Endothelial cell (in vitro differentiated cells): ENCODE results near the gene ZNF865. TPM values are rescaled to one million over a fixed set of nuclear protein-coding genes. Genes with fewer than 3 reads are reported as not detected.

ENCODE experiments used
- DNase-seq: peaks from one replicate; pipeline ENCODE4 v3.0.0; 2021; ENCODE audit warnings: low spot score
- H3K27ac Mint-ChIP-seq: one replicate; pipeline ENCODE4 v1.8.0; 2021; ENCODE audit warnings: mixed read lengths, inconsistent platforms; ENCODE audit not compliant: unreplicated experiment
- H3K27me3 Mint-ChIP-seq: one replicate; pipeline ENCODE4 v1.8.0; 2021; ENCODE audit warnings: mild to moderate bottlenecking, moderate library complexity, mixed read lengths, inconsistent platforms; ENCODE audit not compliant: unreplicated experiment
- H3K36me3 Mint-ChIP-seq: one replicate; pipeline ENCODE4 v1.8.0; 2021; ENCODE audit warnings: mild to moderate bottlenecking, low read depth, mixed read lengths, inconsistent platforms; ENCODE audit not compliant: unreplicated experiment
- H3K4me1 Mint-ChIP-seq: one replicate; pipeline ENCODE4 v1.8.0; 2021; ENCODE audit warnings: mild to moderate bottlenecking, mixed read lengths, inconsistent platforms; ENCODE audit not compliant: unreplicated experiment
- H3K4me3 Mint-ChIP-seq: one replicate; pipeline ENCODE4 v1.8.0; 2021; ENCODE audit warnings: mild to moderate bottlenecking, mixed read lengths, inconsistent platforms; ENCODE audit not compliant: unreplicated experiment
- H3K9me3 Mint-ChIP-seq: one replicate; pipeline ENCODE4 v1.8.0; 2021; ENCODE audit warnings: mixed read lengths, inconsistent platforms; ENCODE audit not compliant: unreplicated experiment
- total RNA-seq: library from RNA; stranded (reverse); fragmentation: NEBNext Ultra II Directional; extraction: Animal tissue kit (Norgen Biotek cat#: 25700); gene quantifications from one replicate; pipeline ENCODE4 v1.2.1, GENCODE V29; 2021; ENCODE audit not compliant: unreplicated experiment
- TF ChIP-seq, protein P1 (sequence below): fragments of 200-600 bp; sonication (generic); IDR thresholded peaks from one replicate; pipeline ENCODE4 v1.5.0; 2021; ENCODE audit warnings: antibody characterized with exemption; ENCODE audit not compliant: unreplicated experiment

The ZNF865 gene
- total RNA-seq, 1 donor from 2014 or later: 14.5 TPM

DNA sequence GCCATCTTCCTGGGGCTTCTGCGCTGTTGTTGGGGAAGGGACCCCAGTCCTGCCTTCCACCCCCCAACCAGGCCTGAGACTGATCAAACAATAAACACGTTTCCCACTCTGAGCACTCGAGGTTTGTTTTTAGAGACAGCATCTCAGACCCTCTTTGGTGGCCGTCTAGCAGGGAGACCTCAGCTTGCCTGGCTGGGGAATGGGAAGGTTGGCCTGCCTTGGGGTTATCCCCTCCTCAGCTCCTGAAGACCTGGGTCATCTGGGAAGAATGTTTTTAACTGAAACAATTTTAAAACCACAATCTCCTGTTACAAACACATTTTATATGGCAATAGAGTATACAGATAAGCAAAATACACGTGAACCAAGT is 40.0 kb downstream of the ZNF865 start:
- Mint-ChIP-seq H3K4me1 (peaks cover 25% of the 10 kb centered on the region), H3K36me3 (peaks cover 23% of the 10 kb centered on the region), H3K27ac (peak overlapping the region; percentile 24), H3K9me3 (no peaks in the 10 kb centered on the region), H3K27me3 (peaks cover 34% of the 10 kb centered on the region), H3K4me3 (peak overlapping the region; percentile 77)
- TF ChIP-seq, protein P1, sequence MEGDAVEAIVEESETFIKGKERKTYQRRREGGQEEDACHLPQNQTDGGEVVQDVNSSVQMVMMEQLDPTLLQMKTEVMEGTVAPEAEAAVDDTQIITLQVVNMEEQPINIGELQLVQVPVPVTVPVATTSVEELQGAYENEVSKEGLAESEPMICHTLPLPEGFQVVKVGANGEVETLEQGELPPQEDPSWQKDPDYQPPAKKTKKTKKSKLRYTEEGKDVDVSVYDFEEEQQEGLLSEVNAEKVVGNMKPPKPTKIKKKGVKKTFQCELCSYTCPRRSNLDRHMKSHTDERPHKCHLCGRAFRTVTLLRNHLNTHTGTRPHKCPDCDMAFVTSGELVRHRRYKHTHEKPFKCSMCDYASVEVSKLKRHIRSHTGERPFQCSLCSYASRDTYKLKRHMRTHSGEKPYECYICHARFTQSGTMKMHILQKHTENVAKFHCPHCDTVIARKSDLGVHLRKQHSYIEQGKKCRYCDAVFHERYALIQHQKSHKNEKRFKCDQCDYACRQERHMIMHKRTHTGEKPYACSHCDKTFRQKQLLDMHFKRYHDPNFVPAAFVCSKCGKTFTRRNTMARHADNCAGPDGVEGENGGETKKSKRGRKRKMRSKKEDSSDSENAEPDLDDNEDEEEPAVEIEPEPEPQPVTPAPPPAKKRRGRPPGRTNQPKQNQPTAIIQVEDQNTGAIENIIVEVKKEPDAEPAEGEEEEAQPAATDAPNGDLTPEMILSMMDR: no peak
- no peak for DNase-seq

DNA sequence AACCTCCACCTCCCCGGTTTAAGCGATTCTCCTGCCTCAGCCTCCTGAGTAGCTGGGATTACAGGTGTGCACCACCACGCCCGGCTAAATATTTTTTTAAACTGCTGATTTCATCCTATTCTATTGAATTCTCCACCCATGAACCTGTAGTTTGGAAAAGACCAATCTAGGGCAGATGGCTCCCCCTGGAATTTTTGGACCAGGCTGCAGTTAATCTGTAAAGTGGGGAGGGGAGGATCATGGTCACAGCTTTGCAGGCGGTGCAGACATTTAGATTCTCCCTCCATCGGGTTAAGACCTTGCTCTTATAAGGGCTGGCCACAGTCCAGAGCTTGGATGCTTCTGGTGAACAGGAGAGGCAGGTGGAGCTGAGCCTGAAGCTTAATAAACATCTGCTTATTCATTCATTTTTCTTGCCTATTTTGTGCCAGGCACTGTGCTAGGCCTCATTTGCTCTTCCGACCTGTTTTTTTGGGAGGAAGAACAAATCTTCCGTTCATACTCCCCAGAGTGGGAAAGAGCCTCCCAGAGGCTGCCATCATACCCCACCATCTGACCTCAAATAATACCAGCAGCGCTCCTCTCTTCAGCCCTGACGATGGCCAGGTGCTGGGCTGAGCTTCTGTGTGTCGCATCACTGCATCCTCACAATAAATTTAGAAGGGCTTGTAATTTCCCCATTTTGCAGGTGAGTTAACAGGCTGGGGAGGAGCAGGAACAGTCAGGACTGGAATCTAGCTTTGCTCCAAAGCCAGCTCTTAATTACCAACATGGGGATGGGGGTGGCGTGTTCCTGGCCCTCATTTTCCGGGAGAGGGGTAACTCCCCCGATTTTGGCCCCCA is 41.7 kb downstream of the ZNF865 start:
- no peaks in the 10 kb centered on the region for H3K9me3 Mint-ChIP-seq
- peak overlapping the region; percentile 30 for H3K27ac Mint-ChIP-seq
- peak overlapping the region; percentile 87 for H3K4me3 Mint-ChIP-seq
- TF ChIP-seq, protein P1: no peak
- H3K36me3 Mint-ChIP-seq: peaks cover 19% of the 10 kb centered on the region
- peaks cover 19% of the 10 kb centered on the region for H3K4me1 Mint-ChIP-seq
- DNase-seq: no peak
- H3K27me3 Mint-ChIP-seq: peaks cover 32% of the 10 kb centered on the region

DNA sequence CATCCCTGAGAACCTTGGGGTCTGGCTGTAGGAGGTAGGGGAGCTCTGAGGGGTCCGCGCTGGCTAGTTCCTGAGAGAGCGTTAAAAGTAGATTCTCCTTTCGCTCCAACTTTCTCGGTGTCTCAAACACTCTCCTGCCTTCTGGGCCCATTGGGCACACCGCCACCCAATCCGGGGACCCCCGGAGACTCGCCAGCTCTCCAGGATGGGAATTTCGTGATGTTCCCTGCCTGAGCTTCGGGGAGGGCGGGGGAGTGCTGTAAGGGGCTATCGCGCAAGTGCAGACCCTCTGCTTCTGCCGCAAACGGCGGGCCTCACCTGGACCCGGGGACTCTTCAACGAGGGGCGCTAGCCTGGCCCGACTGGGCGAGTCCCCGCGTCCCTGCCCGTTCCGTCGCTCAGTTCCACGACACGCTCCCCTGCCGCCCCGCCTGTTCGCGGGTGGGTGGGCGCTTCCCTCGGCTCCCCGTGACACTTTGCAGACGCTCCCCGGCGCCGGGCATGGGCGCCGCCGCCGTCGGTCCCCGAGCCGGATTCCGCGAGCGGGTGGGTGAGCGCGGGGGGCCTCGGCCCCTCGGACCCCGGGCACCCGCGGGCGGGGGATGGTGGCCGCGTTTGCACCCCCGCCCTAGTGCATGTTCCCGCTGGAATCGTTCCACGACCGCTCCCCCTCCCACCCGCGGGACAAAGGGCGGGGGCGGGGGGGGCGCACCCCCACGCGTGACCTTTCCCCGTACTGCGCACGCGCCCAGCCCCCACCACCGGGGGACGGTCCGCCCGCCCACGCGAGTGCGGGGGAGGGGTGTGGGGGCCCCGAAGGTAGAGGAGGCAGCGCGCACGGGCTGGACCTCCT is 42.5 kb downstream of the ZNF865 start, which contains the start of gene CCDC106:
CCDC106 (plus strand) TSS at position 481 of the 853 bp plus-strand sequence. CDS start 835 bp downstream, outside the sequence.
- H3K36me3 Mint-ChIP-seq: peaks cover 17% of the 10 kb centered on the region
- peak within 1 kb of the TSS; percentile 88 for H3K4me3 Mint-ChIP-seq
- peaks cover 19% of the 10 kb centered on the region for H3K4me1 Mint-ChIP-seq
- H3K27me3 Mint-ChIP-seq: peaks cover 31% of the 10 kb centered on the region
- no peaks in the 10 kb centered on the region for H3K9me3 Mint-ChIP-seq
- DNase-seq: peak; percentile 62
- TF ChIP-seq, protein P1: no peak
- peak within 1 kb of the TSS; percentile 30 for H3K27ac Mint-ChIP-seq

DNA sequence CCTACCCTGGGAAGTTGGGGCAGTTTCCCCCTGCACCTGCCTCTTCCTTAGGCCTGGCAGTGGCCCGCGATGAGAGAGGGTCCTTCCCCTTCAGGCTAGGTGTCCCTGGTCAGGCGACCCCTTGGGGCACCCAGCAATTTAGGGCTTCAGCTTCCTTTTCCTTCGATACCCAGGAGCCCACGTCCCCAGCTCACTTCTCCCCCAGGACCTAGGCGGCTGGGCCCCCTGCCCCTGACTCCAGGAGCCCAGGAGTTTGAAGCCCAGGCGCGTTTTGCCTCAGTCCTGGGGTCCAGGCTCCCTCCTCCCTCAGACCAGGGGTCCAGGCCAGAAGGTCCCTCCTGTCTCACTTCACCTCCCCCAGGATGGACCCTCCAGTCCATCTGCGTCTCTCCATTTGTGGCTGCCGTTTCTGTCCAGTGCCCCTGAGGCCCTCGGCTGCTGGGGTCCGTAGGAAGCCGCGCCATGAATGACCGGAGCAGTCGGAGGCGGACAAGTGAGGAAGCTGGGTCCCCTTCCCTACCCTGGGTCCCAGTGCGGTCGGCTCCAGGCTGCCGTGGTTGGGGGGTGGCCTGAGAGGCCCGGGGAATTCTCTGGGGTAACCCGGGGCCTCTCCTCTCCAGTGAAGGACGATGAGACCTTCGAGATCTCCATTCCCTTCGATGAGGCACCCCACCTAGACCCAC is 43.3 kb downstream of the ZNF865 start:
- DNase-seq: no peak
- Mint-ChIP-seq H3K4me3 (peak overlapping the region; percentile 88), H3K9me3 (no peaks in the 10 kb centered on the region), H3K27me3 (peaks cover 32% of the 10 kb centered on the region), H3K36me3 (peaks cover 12% of the 10 kb centered on the region), H3K27ac (no peak overlapping the region), H3K4me1 (peaks cover 15% of the 10 kb centered on the region)
- TF ChIP-seq, protein P1: no peak
